Activated naive CD8-positive, alpha-beta T cell (primary cell): ENCODE data around the gene FIS1.

ENCODE experiments used
- H3K27ac Mint-ChIP-seq: one replicate; pipeline ENCODE4 v1.8.0; 2021; ENCODE audit warnings: mixed read lengths
- H3K27me3 Mint-ChIP-seq: one replicate; pipeline ENCODE4 v1.8.0; 2021; ENCODE audit warnings: mixed read lengths
- H3K36me3 Mint-ChIP-seq: one replicate; pipeline ENCODE4 v1.8.0; 2021; ENCODE audit warnings: mixed read lengths
- H3K4me1 Mint-ChIP-seq: one replicate; pipeline ENCODE4 v1.8.0; 2021; ENCODE audit warnings: low read depth, mixed read lengths
- H3K4me3 Mint-ChIP-seq: one replicate; pipeline ENCODE4 v1.8.0; 2021; ENCODE audit warnings: mild to moderate bottlenecking, mixed read lengths
- H3K9me3 Mint-ChIP-seq: one replicate; pipeline ENCODE4 v1.8.0; 2021; ENCODE audit warnings: low read depth, mixed read lengths

The FIS1 gene

GRCh38 chr7:101241443-101242349 lies 3.2 kb downstream of the FIS1 start:
- Mint-ChIP-seq H3K9me3 (no peaks in the 10 kb centered on the region), H3K4me3 (no peak overlapping the region), H3K4me1 (peaks cover 25% of the 10 kb centered on the region), H3K36me3 (no peaks in the 10 kb centered on the region), H3K27ac (no peak overlapping the region), H3K27me3 (no peaks in the 10 kb centered on the region)

- no peak overlapping the region for H3K4me3 Mint-ChIP-seq
- no peak overlapping the region for H3K27ac Mint-ChIP-seq
- no peaks in the 10 kb centered on the region for H3K9me3 Mint-ChIP-seq
- H3K4me1 Mint-ChIP-seq, result peaks cover 24% of the 10 kb centered on the region
- no peaks in the 10 kb centered on the region for H3K27me3 Mint-ChIP-seq
- no peaks in the 10 kb centered on the region for H3K36me3 Mint-ChIP-seq
Measured at GRCh38 chr7:101241015-101241363, 3.9 kb downstream of the FIS1 start.

- H3K27me3 Mint-ChIP-seq, result no peaks in the 10 kb centered on the region
- no peak overlapping the region for H3K27ac Mint-ChIP-seq
- H3K9me3 Mint-ChIP-seq, result no peaks in the 10 kb centered on the region
- H3K36me3 Mint-ChIP-seq, result no peaks in the 10 kb centered on the region
- peaks cover 20% of the 10 kb centered on the region for H3K4me1 Mint-ChIP-seq
- H3K4me3 Mint-ChIP-seq, result no peak overlapping the region
Measured at GRCh38 chr7:101240226-101241014, 4.5 kb downstream of the FIS1 start.

GRCh38 chr7:101239951-101240220 lies 5.0 kb downstream of the FIS1 start:
- no peaks in the 10 kb centered on the region for H3K9me3 Mint-ChIP-seq
- H3K4me3 Mint-ChIP-seq, result no peak overlapping the region
- H3K27ac Mint-ChIP-seq, result no peak overlapping the region
- peaks cover 16% of the 10 kb centered on the region for H3K4me1 Mint-ChIP-seq
- H3K36me3 Mint-ChIP-seq, result no peaks in the 10 kb centered on the region
- no peaks in the 10 kb centered on the region for H3K27me3 Mint-ChIP-seq

- H3K4me1 Mint-ChIP-seq, result peaks cover 16% of the 10 kb centered on the region
- no peaks in the 10 kb centered on the region for H3K36me3 Mint-ChIP-seq
- H3K27ac Mint-ChIP-seq, result no peak overlapping the region
- H3K9me3 Mint-ChIP-seq, result no peaks in the 10 kb centered on the region
- no peak overlapping the region for H3K4me3 Mint-ChIP-seq
- H3K27me3 Mint-ChIP-seq, result no peaks in the 10 kb centered on the region
Measured at GRCh38 chr7:101239191-101239950, 5.5 kb downstream of the FIS1 start.

GRCh38 chr7:101238226-101239182 lies 6.4 kb downstream of the FIS1 start:
- no peaks in the 10 kb centered on the region for H3K27me3 Mint-ChIP-seq
- H3K4me3 Mint-ChIP-seq, result no peak overlapping the region
- no peak overlapping the region for H3K27ac Mint-ChIP-seq
- H3K9me3 Mint-ChIP-seq, result no peaks in the 10 kb centered on the region
- H3K4me1 Mint-ChIP-seq, result peaks cover 10% of the 10 kb centered on the region
- no peaks in the 10 kb centered on the region for H3K36me3 Mint-ChIP-seq

- Mint-ChIP-seq H3K27ac (no peak within 1 kb of the TSS), H3K4me3 (no peak within 1 kb of the TSS), H3K36me3 (no peaks in the 10 kb centered on the region)
Measured at GRCh38 chr7:101237206-101238067, 7.4 kb downstream of the FIS1 start, which contains the start of gene CLDN15. Gene CLDN15, minus strand, starts transcription at chr7:101237802. Its CDS starts 221 bp downstream, at chr7:101237581.

GRCh38 chr7:101236292-101236835 lies 8.5 kb downstream of the FIS1 start:
- no peaks in the 10 kb centered on the region for H3K9me3 Mint-ChIP-seq
- H3K36me3 Mint-ChIP-seq, result no peaks in the 10 kb centered on the region
- no peaks in the 10 kb centered on the region for H3K4me1 Mint-ChIP-seq
- no peak overlapping the region for H3K4me3 Mint-ChIP-seq
- H3K27me3 Mint-ChIP-seq, result no peaks in the 10 kb centered on the region
- no peak overlapping the region for H3K27ac Mint-ChIP-seq

More at GRCh38 chr7:101237206-101238067, 7.4 kb downstream of the FIS1 start, which contains the start of gene CLDN15:
- Mint-ChIP-seq H3K27me3 (no peaks in the 10 kb centered on the region), H3K4me1 (peaks cover 3% of the 10 kb centered on the region), H3K9me3 (no peaks in the 10 kb centered on the region)

GRCh38 chr7:101235522-101235921 lies 9.4 kb downstream of the FIS1 start:
- no peaks in the 10 kb centered on the region for H3K27me3 Mint-ChIP-seq
- no peak overlapping the region for H3K4me3 Mint-ChIP-seq
- no peaks in the 10 kb centered on the region for H3K36me3 Mint-ChIP-seq
- no peaks in the 10 kb centered on the region for H3K4me1 Mint-ChIP-seq
- H3K9me3 Mint-ChIP-seq, result no peaks in the 10 kb centered on the region
- H3K27ac Mint-ChIP-seq, result no peak overlapping the region

GRCh38 chr7:101235050-101235449 lies 9.8 kb downstream of the FIS1 start:
- no peak overlapping the region for H3K4me3 Mint-ChIP-seq
- no peaks in the 10 kb centered on the region for H3K36me3 Mint-ChIP-seq
- no peaks in the 10 kb centered on the region for H3K27me3 Mint-ChIP-seq
- no peaks in the 10 kb centered on the region for H3K9me3 Mint-ChIP-seq
- H3K27ac Mint-ChIP-seq, result no peak overlapping the region
- H3K4me1 Mint-ChIP-seq, result no peaks in the 10 kb centered on the region

GRCh38 chr7:101234636-101235035 lies 10.2 kb downstream of the FIS1 start:
- H3K9me3 Mint-ChIP-seq, result no peaks in the 10 kb centered on the region
- no peak overlapping the region for H3K27ac Mint-ChIP-seq
- no peaks in the 10 kb centered on the region for H3K4me1 Mint-ChIP-seq
- H3K4me3 Mint-ChIP-seq, result no peak overlapping the region
- no peaks in the 10 kb centered on the region for H3K36me3 Mint-ChIP-seq
- H3K27me3 Mint-ChIP-seq, result no peaks in the 10 kb centered on the region

GRCh38 chr7:101233907-101234547 lies 10.9 kb downstream of the FIS1 start:
- no peaks in the 10 kb centered on the region for H3K27me3 Mint-ChIP-seq
- no peaks in the 10 kb centered on the region for H3K36me3 Mint-ChIP-seq
- H3K27ac Mint-ChIP-seq, result no peak overlapping the region
- no peaks in the 10 kb centered on the region for H3K9me3 Mint-ChIP-seq
- no peaks in the 10 kb centered on the region for H3K4me1 Mint-ChIP-seq
- H3K4me3 Mint-ChIP-seq, result no peak overlapping the region
